WTC11 (cell line): ENCODE results near the gene L3HYPDH. TPM values are rescaled to one million over a fixed set of nuclear protein-coding genes. Genes with fewer than 3 reads are reported as not detected.

Source experiments
- ATAC-seq: fragments of 200-7000 bp; cut with Tn5 transposase; 2 replicates; pipeline ENCODE4 v1.10.0; 2021; ENCODE audit warnings: mild to moderate bottlenecking, moderate library complexity
- CTCF ChIA-PET: fragments of 300-600 bp; sonication (Branson Sonifier 250); formaldehyde crosslinking; loops from one replicate; lab custom pipeline; 2021; ENCODE audit warnings: antibody characterized with exemption; lab: Charles Lee
- POLR2A ChIA-PET: fragments of 350-600 bp; sonication (Branson Sonifier 250); formaldehyde crosslinking; loops from one replicate; lab custom pipeline; 2021; ENCODE audit warnings: antibody characterized with exemption; lab: Charles Lee
- DNase-seq: peaks from one replicate; pipeline ENCODE4 v3.0.0; 2021; ENCODE audit warnings: low spot score
- H3K27ac Mint-ChIP-seq: 2 replicates; pipeline ENCODE4 v1.8.0; 2021; ENCODE audit warnings: mixed read lengths
- H3K27me3 Mint-ChIP-seq: 2 replicates; pipeline ENCODE4 v1.8.0; 2021; ENCODE audit warnings: low read depth, mild to moderate bottlenecking, moderate library complexity, mixed read lengths
- H3K36me3 Mint-ChIP-seq: 2 replicates; pipeline ENCODE4 v1.8.0; 2021; ENCODE audit warnings: mixed read lengths
- H3K4me1 Mint-ChIP-seq: 2 replicates; pipeline ENCODE4 v1.8.0; 2022; ENCODE audit warnings: mixed read lengths
- H3K4me3 Mint-ChIP-seq: 2 replicates; pipeline ENCODE4 v1.8.0; 2021; ENCODE audit warnings: mild to moderate bottlenecking, moderate library complexity, mixed read lengths
- H3K9me3 Mint-ChIP-seq: 2 replicates; pipeline ENCODE4 v1.8.0; 2021; ENCODE audit warnings: mixed read lengths
- HMGA2 ChIP-seq: fragments of 250-450 bp; sonication (Bioruptor Pico); IDR thresholded peaks from 2 replicates; pipeline ENCODE4 v1.4.0; 2021; ENCODE audit warnings: mild to moderate bottlenecking, moderate library complexity
- IRF2 ChIP-seq: sonication (generic); formaldehyde crosslinking; IDR thresholded peaks from 2 replicates; pipeline ENCODE4 v1.8.0; 2022; ENCODE audit warnings: low read depth, missing genetic modification reagents, borderline replicate concordance
- KAT7 ChIP-seq: sonication (generic); formaldehyde crosslinking; IDR thresholded peaks from 2 replicates; pipeline ENCODE4 v1.8.1; 2023; ENCODE audit warnings: missing genetic modification reagents, mild to moderate bottlenecking, borderline replicate concordance
- NFATC4 ChIP-seq: fragments of 250-450 bp; sonication (Bioruptor Pico); IDR thresholded peaks from 2 replicates; pipeline ENCODE4 v1.9.0; 2021; ENCODE audit warnings: mild to moderate bottlenecking
- NFYB ChIP-seq: sonication (generic); formaldehyde crosslinking; conservative IDR thresholded peaks from 2 replicates; pipeline ENCODE4 v1.8.0; 2022; ENCODE audit warnings: low read depth, missing genetic modification reagents
- OVOL2 ChIP-seq: fragments of 250-450 bp; sonication (Bioruptor Pico); IDR thresholded peaks from 2 replicates; pipeline ENCODE4 v1.9.0; 2021; ENCODE audit warnings: mild to moderate bottlenecking, borderline replicate concordance
- RELA ChIP-seq: sonication (generic); formaldehyde crosslinking; IDR thresholded peaks from 2 replicates; pipeline ENCODE4 v1.8.1; 2022; ENCODE audit warnings: missing genetic modification reagents, mild to moderate bottlenecking, borderline replicate concordance
- SOX15 ChIP-seq: fragments of 250-450 bp; sonication (Bioruptor Pico); IDR thresholded peaks from 2 replicates; pipeline ENCODE4 v1.9.0; 2021; ENCODE audit warnings: mild to moderate bottlenecking
- TEAD1 ChIP-seq: sonication (generic); formaldehyde crosslinking; IDR thresholded peaks from 2 replicates; pipeline ENCODE4 v1.8.0; 2022; ENCODE audit warnings: mild to moderate bottlenecking, missing genetic modification reagents
- USF2 ChIP-seq: sonication (generic); formaldehyde crosslinking; IDR thresholded peaks from 2 replicates; pipeline ENCODE4 v1.8.1; 2023; ENCODE audit warnings: mild to moderate bottlenecking, missing genetic modification reagents, moderate library complexity
- ZBTB21 ChIP-seq: sonication (generic); formaldehyde crosslinking; IDR thresholded peaks from 2 replicates; pipeline ENCODE4 v1.8.1; 2023; ENCODE audit warnings: mild to moderate bottlenecking, missing genetic modification reagents, borderline replicate concordance
- ZBTB43 ChIP-seq: sonication (generic); formaldehyde crosslinking; IDR thresholded peaks from 2 replicates; pipeline ENCODE4 v1.8.1; 2023; ENCODE audit warnings: mild to moderate bottlenecking, missing genetic modification reagents
- ZNF121 ChIP-seq: sonication (generic); formaldehyde crosslinking; IDR thresholded peaks from 2 replicates; pipeline ENCODE4 v1.8.0; 2023; ENCODE audit warnings: missing genetic modification reagents
- ZNF232 ChIP-seq: sonication (generic); formaldehyde crosslinking; IDR thresholded peaks from 2 replicates; pipeline ENCODE4 v1.8.0; 2022; ENCODE audit warnings: mild to moderate bottlenecking, missing genetic modification reagents
- ZNF281 ChIP-seq: sonication (generic); formaldehyde crosslinking; IDR thresholded peaks from 2 replicates; pipeline ENCODE4 v1.8.0; 2023; ENCODE audit warnings: mild to moderate bottlenecking, missing genetic modification reagents
- ZNF317 ChIP-seq: sonication (generic); formaldehyde crosslinking; IDR thresholded peaks from 2 replicates; pipeline ENCODE4 v1.8.1; 2023; ENCODE audit warnings: low read depth, mild to moderate bottlenecking, moderate library complexity, missing genetic modification reagents, borderline replicate concordance
- total RNA-seq: library from RNA; stranded (reverse); gene quantifications from 3 replicates; pipeline ENCODE4 v1.2.3, GENCODE V29; 2021
- TF ChIP-seq, protein P1 (sequence below): sonication (generic); formaldehyde crosslinking; IDR thresholded peaks from 2 replicates; pipeline ENCODE4 v1.8.1; 2023; ENCODE audit warnings: mild to moderate bottlenecking, moderate library complexity, missing genetic modification reagents
- TF ChIP-seq, protein P2 (sequence below): sonication (generic); formaldehyde crosslinking; conservative IDR thresholded peaks from 2 replicates; pipeline ENCODE4 v1.8.1; 2023; ENCODE audit warnings: mild to moderate bottlenecking, low read depth, missing genetic modification reagents, moderate library complexity
- TF ChIP-seq, protein P3 (sequence below): sonication (generic); formaldehyde crosslinking; IDR thresholded peaks from 2 replicates; pipeline ENCODE4 v1.8.1; 2023; ENCODE audit warnings: mild to moderate bottlenecking, missing genetic modification reagents, moderate library complexity
- TF ChIP-seq, protein P4 (sequence below): sonication (generic); formaldehyde crosslinking; conservative IDR thresholded peaks from 2 replicates; pipeline ENCODE4 v1.8.1; 2022; ENCODE audit warnings: mild to moderate bottlenecking, missing genetic modification reagents

The L3HYPDH gene
- total RNA-seq, 1 experiment from 2014 or later, result 17.5 TPM

DNA sequence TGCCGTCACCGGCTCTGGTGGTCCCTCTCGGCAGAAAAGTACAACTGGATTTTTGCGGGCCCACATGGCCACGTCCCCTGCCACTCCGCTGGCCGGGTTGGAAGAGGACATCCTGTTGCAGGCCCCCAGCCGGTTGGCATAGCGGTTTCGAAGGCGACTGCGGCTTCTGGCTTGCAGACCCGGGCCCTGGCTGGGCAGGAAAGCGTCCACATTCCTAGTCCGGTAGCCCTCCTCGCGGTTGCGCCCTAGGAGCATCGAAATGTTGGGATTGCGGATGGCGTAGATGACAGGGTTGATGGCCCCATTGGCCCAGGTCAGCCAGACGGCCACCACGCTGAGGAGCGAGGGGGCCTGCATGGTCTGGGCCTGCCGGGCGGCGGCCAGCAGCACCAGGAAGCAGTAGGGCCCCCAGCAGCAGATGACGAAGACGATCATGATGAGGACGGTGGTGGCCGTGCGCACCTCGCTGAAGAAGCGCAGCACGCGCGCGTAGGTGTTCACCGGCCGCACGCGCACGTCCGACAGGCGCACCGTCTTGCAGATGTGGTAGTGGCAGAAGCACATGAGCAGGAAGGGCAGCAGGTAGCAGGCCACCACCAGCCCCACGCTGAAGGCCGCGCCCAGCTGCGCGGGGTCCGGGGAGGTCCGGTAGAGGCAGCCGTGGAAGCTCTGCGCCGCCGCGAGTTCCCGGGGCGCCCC is 20.3 kb downstream of the L3HYPDH start (continued):
- TF ChIP-seq ZBTB21 (CRISPR knock-in tag), result 0 out of 2 replicates have a peak, but pooled peaks have one; percentile 30
- TF ChIP-seq ZNF232 (CRISPR knock-in tag), result no peak
- TF ChIP-seq ZNF121 (CRISPR knock-in tag), result peak; percentile 45

GRCh38 chr14:59461891-59462290 is 22.3 kb downstream of the L3HYPDH start:
- ATAC-seq (no peak), DNase-seq (no peak)
- H3K27ac Mint-ChIP-seq, result no peak overlapping the region
- ChIA-PET CTCF (no interaction called here), POLR2A (no interaction called here)
- no peak overlapping the region for H3K4me3 Mint-ChIP-seq
- H3K36me3 Mint-ChIP-seq, result peaks cover 9% of the 10 kb centered on the region
- peaks cover 14% of the 10 kb centered on the region for H3K4me1 Mint-ChIP-seq
- peaks cover 9% of the 10 kb centered on the region for H3K9me3 Mint-ChIP-seq
- H3K27me3 Mint-ChIP-seq, result peaks cover 22% of the 10 kb centered on the region
- TF ChIP-seq HMGA2 (CRISPR knock-in tag), result no peak
- no peak for TF ChIP-seq USF2 (CRISPR knock-in tag)
- no peak for TF ChIP-seq OVOL2 (CRISPR knock-in tag)
- no peak for TF ChIP-seq TEAD1 (CRISPR knock-in tag)
- TF ChIP-seq NFATC4, result no peak
- no peak for TF ChIP-seq SOX15 (CRISPR knock-in tag)
- TF ChIP-seq ZNF317 (CRISPR knock-in tag), result no peak
- TF ChIP-seq, protein P1, sequence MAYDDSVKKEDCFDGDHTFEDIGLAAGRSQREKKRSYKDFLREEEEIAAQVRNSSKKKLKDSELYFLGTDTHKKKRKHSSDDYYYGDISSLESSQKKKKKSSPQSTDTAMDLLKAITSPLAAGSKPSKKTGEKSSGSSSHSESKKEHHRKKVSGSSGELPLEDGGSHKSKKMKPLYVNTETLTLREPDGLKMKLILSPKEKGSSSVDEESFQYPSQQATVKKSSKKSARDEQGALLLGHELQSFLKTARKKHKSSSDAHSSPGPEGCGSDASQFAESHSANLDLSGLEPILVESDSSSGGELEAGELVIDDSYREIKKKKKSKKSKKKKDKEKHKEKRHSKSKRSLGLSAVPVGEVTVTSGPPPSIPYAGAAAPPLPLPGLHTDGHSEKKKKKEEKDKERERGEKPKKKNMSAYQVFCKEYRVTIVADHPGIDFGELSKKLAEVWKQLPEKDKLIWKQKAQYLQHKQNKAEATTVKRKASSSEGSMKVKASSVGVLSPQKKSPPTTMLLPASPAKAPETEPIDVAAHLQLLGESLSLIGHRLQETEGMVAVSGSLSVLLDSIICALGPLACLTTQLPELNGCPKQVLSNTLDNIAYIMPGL (CRISPR knock-in tag), result no peak
- TF ChIP-seq, protein P2, sequence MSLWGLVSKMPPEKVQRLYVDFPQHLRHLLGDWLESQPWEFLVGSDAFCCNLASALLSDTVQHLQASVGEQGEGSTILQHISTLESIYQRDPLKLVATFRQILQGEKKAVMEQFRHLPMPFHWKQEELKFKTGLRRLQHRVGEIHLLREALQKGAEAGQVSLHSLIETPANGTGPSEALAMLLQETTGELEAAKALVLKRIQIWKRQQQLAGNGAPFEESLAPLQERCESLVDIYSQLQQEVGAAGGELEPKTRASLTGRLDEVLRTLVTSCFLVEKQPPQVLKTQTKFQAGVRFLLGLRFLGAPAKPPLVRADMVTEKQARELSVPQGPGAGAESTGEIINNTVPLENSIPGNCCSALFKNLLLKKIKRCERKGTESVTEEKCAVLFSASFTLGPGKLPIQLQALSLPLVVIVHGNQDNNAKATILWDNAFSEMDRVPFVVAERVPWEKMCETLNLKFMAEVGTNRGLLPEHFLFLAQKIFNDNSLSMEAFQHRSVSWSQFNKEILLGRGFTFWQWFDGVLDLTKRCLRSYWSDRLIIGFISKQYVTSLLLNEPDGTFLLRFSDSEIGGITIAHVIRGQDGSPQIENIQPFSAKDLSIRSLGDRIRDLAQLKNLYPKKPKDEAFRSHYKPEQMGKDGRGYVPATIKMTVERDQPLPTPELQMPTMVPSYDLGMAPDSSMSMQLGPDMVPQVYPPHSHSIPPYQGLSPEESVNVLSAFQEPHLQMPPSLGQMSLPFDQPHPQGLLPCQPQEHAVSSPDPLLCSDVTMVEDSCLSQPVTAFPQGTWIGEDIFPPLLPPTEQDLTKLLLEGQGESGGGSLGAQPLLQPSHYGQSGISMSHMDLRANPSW (CRISPR knock-in tag), result no peak
- TF ChIP-seq, protein P3, sequence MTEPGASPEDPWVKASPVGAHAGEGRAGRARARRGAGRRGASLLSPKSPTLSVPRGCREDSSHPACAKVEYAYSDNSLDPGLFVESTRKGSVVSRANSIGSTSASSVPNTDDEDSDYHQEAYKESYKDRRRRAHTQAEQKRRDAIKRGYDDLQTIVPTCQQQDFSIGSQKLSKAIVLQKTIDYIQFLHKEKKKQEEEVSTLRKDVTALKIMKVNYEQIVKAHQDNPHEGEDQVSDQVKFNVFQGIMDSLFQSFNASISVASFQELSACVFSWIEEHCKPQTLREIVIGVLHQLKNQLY, result no peak
- no peak for TF ChIP-seq ZNF281 (CRISPR knock-in tag)
- no peak for TF ChIP-seq KAT7 (CRISPR knock-in tag)
- TF ChIP-seq ZBTB43 (CRISPR knock-in tag), result no peak
- TF ChIP-seq IRF2 (CRISPR knock-in tag), result no peak
- TF ChIP-seq, protein P4, sequence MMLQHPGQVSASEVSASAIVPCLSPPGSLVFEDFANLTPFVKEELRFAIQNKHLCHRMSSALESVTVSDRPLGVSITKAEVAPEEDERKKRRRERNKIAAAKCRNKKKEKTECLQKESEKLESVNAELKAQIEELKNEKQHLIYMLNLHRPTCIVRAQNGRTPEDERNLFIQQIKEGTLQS (CRISPR knock-in tag), result no peak
- TF ChIP-seq RELA (CRISPR knock-in tag), result no peak
- no peak for TF ChIP-seq NFYB (CRISPR knock-in tag)
- TF ChIP-seq ZNF121 (CRISPR knock-in tag), result no peak
- TF ChIP-seq, all 79 proteins: peak for 0
